GM19193 (cell line): ENCODE results near the gene ZSWIM8.

Experiments used
- POLR2A ChIP-seq: IDR thresholded peaks from 4 replicates; pipeline ENCODE4 v1.6.1; 2011; ENCODE audit not compliant: insufficient read depth, insufficient read length; ENCODE audit errors: extremely low read depth

ZSWIM8 gene

GRCh38 chr10:73785211-73785720 lies at the start of gene ZSWIM8:
ZSWIM8 (plus strand) TSS chr10:73785606; CDS start chr10:73785879, 273 bp downstream.
- TF ChIP-seq POLR2A: peak; percentile 71

- no peak for TF ChIP-seq POLR2A
Measured at GRCh38 chr10:73742454-73742734, 43.0 kb upstream of the ZSWIM8 start.

GRCh38 chr10:73743327-73743904 lies 42.0 kb upstream of the ZSWIM8 start:
- TF ChIP-seq POLR2A: no peak

- TF ChIP-seq POLR2A: peak; percentile 86
Measured at GRCh38 chr10:73743905-73744663, 41.3 kb upstream of the ZSWIM8 start, which contains the start of gene SEC24C. SEC24C (plus strand) TSS chr10:73744372; CDS start chr10:73746833, 2,461 bp downstream.

GRCh38 chr10:73744664-73744975 lies 40.8 kb upstream of the ZSWIM8 start:
- TF ChIP-seq POLR2A: no peak

- no peak for TF ChIP-seq POLR2A
Measured at GRCh38 chr10:73746721-73747120, 38.7 kb upstream of the ZSWIM8 start.

GRCh38 chr10:73750819-73751218 lies 34.6 kb upstream of the ZSWIM8 start:
- no peak for TF ChIP-seq POLR2A

GRCh38 chr10:73756183-73756582 lies 29.2 kb upstream of the ZSWIM8 start:
- no peak for TF ChIP-seq POLR2A

- TF ChIP-seq POLR2A: no peak
Measured at GRCh38 chr10:73758704-73759511, 26.5 kb upstream of the ZSWIM8 start.

GRCh38 chr10:73759512-73760115 lies 25.8 kb upstream of the ZSWIM8 start:
- TF ChIP-seq POLR2A: no peak

GRCh38 chr10:73761781-73762180 lies 23.6 kb upstream of the ZSWIM8 start:
- no peak for TF ChIP-seq POLR2A

- no peak for TF ChIP-seq POLR2A
Measured at GRCh38 chr10:73762915-73763314, 22.5 kb upstream of the ZSWIM8 start.

GRCh38 chr10:73763343-73763742 lies 22.1 kb upstream of the ZSWIM8 start:
- TF ChIP-seq POLR2A: no peak

- no peak for TF ChIP-seq POLR2A
Measured at GRCh38 chr10:73765066-73765465, 20.3 kb upstream of the ZSWIM8 start.

GRCh38 chr10:73768881-73769280 lies 16.5 kb upstream of the ZSWIM8 start:
- TF ChIP-seq POLR2A: no peak

GRCh38 chr10:73769396-73769795 lies 16.0 kb upstream of the ZSWIM8 start:
- peak; percentile 20 for TF ChIP-seq POLR2A

GRCh38 chr10:73771722-73772280 lies 13.6 kb upstream of the ZSWIM8 start:
- TF ChIP-seq POLR2A: no peak
